ENCODE data around the gene SCMH1.

- TF ChIP-seq POLR2AphosphoS5 (IDR thresholded peaks at IDR 0.05; ENCODE audit: insufficient read depth, low read depth, low read length) (no peak), CTCF (IDR thresholded peaks at IDR 0.05; ENCODE audit: extremely low read depth in 1 of 2, insufficient read depth in 1 of 2, low read depth in 1 of 2, low read length in 2 of 2) (no peak), JUN (IDR thresholded peaks at IDR 0.05; ENCODE audit: borderline replicate concordance, insufficient read depth, insufficient read length, low read depth) (no peak), EZH2 (IDR thresholded peaks at IDR 0.05; ENCODE audit: borderline replicate concordance, low read depth, low read length, severe bottlenecking) (no peak), MAX (IDR thresholded peaks at IDR 0.05; ENCODE audit: insufficient read depth, insufficient read length) (no peak), POLR2A (IDR thresholded peaks at IDR 0.05; ENCODE audit: low read depth, low read length) (no peak), MYC (IDR thresholded peaks at IDR 0.05; ENCODE audit: low read depth, low read length) (no peak), GATA2 (IDR thresholded peaks at IDR 0.05; ENCODE audit: insufficient read depth, insufficient read length, low read depth, low read length) (no peak), FOS (IDR thresholded peaks at IDR 0.05; ENCODE audit: borderline replicate concordance, insufficient read depth, low read length) (no peak)
Observed at GRCh38 chr1:41056907-41057306, 185.2 kb downstream of the SCMH1 start.

Measured in endothelial cell of umbilical vein (primary cell).